HT1080 (cell line): ENCODE results near the gene UBE2K. TPM values are rescaled to one million over a fixed set of nuclear protein-coding genes. Genes with fewer than 3 reads are reported as not detected.
"Not testable (repeated sequence)": the region's sequence is repeated elsewhere in the genome, so short reads cannot be mapped to it uniquely, and the experiment has no call there.

Experiments used
- DNase-seq: peaks from one replicate; pipeline ENCODE4 v3.0.0-alpha.2; 2015; ENCODE audit warnings: low read depth
- polyA plus RNA-seq, 2 experiments: library from polyadenylated mRNA; depleted of rRNA; stranded (reverse); fragments of >200 nt; gene quantifications; 2 replicates each; pipeline ENCODE4 v1.2.3, GENCODE V29; 2015
- total RNA-seq: library from RNA; depleted of rRNA; stranded (reverse); fragments of >200 nt; shearing (Covaris generic); gene quantifications from 2 replicates; pipeline ENCODE4 v1.2.3, GENCODE V29; 2014; rRNA removed

Gene UBE2K
- 26.9 and 102 TPM in 2 replicates for total RNA-seq
- 79.2 and 87.1 TPM in 2 replicates for polyA plus RNA-seq (2015; cell fraction: cytosol; rRNA removed)
- polyA plus RNA-seq (2015; cell fraction: nucleus; rRNA removed) = 35.0 and 35.6 TPM in 2 replicates

GRCh38 chr4:39697740-39698423 is at the start of gene UBE2K:
TSS of gene UBE2K (plus strand) at chr4:39698136. CDS start at chr4:39698328, 192 bp downstream.
- DNase-seq = peak; percentile 89

GRCh38 chr4:39648213-39648612 is 49.7 kb upstream of the UBE2K start:
- DNase-seq = no peak

GRCh38 chr4:39648827-39649558 is 48.9 kb upstream of the UBE2K start:
- DNase-seq = no peak

GRCh38 chr4:39649639-39650265 is 48.2 kb upstream of the UBE2K start:
- DNase-seq = no peak

GRCh38 chr4:39651586-39651985 is 46.4 kb upstream of the UBE2K start:
- DNase-seq = not testable (repeated sequence)

GRCh38 chr4:39655211-39655610 is 42.7 kb upstream of the UBE2K start:
- DNase-seq = no peak

- no peak for DNase-seq
Measured at GRCh38 chr4:39655876-39656275, 42.1 kb upstream of the UBE2K start.

- DNase-seq = not testable (repeated sequence)
Measured at GRCh38 chr4:39656638-39657037, 41.3 kb upstream of the UBE2K start.

- no peak for DNase-seq
Measured at GRCh38 chr4:39657465-39657864, 40.5 kb upstream of the UBE2K start.

- no peak for DNase-seq
Measured at GRCh38 chr4:39658756-39659155, 39.2 kb upstream of the UBE2K start.

- DNase-seq = no peak
Measured at GRCh38 chr4:39660045-39660444, 37.9 kb upstream of the UBE2K start.

- no peak for DNase-seq
Measured at GRCh38 chr4:39660757-39661156, 37.2 kb upstream of the UBE2K start.

- DNase-seq = no peak
Measured at GRCh38 chr4:39662683-39663082, 35.3 kb upstream of the UBE2K start.

- DNase-seq = peak; percentile 22
Measured at GRCh38 chr4:39664828-39665731, 32.9 kb upstream of the UBE2K start.

- DNase-seq = no peak
Measured at GRCh38 chr4:39667706-39668105, 30.2 kb upstream of the UBE2K start.

GRCh38 chr4:39668887-39669286 is 29.0 kb upstream of the UBE2K start:
- no peak for DNase-seq

- DNase-seq = not testable (repeated sequence)
Measured at GRCh38 chr4:39670296-39670695, 27.6 kb upstream of the UBE2K start.

GRCh38 chr4:39675681-39676080 is 22.3 kb upstream of the UBE2K start:
- not testable (repeated sequence) for DNase-seq

GRCh38 chr4:39681003-39681402 is 16.9 kb upstream of the UBE2K start:
- not testable (repeated sequence) for DNase-seq

GRCh38 chr4:39682138-39682537 is 15.8 kb upstream of the UBE2K start:
- no peak for DNase-seq

- no peak for DNase-seq
Measured at GRCh38 chr4:39685990-39686389, 11.9 kb upstream of the UBE2K start.
